MM.1S (cell line): ENCODE results near the gene CCDC40.

Experiments
- CTCF ChIP-seq: fragments of 300-600 bp; sonication (generic); IDR thresholded peaks from 2 replicates; pipeline ENCODE4 v1.5.1; 2016; ENCODE audit warnings: antibody characterized with exemption, low read length, mixed read lengths
- EZH2 ChIP-seq: fragments of 300-600 bp; sonication (generic); optimal IDR thresholded peaks from 2 replicates; pipeline ENCODE3; 2017; ENCODE audit warnings: low read depth, mild to moderate bottlenecking, antibody characterized with exemption, low read length, mixed read lengths

GRCh38 chr17:80010283-80010858 lies 26.1 kb upstream of the CCDC40 start:
- TF ChIP-seq CTCF (no peak), EZH2 (no peak)
